Iris pigment epithelial cell (primary cell): ENCODE data around the gene NDRG3.

ENCODE experiments used
- DNase-seq: peaks from one replicate; pipeline ENCODE4 v3.0.0-alpha.2; 2011; ENCODE audit warnings: low read depth

The NDRG3 gene

GRCh38 chr20:36606158-36607066, 139.5 kb downstream of the NDRG3 start:
- DNase-seq: peak; percentile 58

DNA sequence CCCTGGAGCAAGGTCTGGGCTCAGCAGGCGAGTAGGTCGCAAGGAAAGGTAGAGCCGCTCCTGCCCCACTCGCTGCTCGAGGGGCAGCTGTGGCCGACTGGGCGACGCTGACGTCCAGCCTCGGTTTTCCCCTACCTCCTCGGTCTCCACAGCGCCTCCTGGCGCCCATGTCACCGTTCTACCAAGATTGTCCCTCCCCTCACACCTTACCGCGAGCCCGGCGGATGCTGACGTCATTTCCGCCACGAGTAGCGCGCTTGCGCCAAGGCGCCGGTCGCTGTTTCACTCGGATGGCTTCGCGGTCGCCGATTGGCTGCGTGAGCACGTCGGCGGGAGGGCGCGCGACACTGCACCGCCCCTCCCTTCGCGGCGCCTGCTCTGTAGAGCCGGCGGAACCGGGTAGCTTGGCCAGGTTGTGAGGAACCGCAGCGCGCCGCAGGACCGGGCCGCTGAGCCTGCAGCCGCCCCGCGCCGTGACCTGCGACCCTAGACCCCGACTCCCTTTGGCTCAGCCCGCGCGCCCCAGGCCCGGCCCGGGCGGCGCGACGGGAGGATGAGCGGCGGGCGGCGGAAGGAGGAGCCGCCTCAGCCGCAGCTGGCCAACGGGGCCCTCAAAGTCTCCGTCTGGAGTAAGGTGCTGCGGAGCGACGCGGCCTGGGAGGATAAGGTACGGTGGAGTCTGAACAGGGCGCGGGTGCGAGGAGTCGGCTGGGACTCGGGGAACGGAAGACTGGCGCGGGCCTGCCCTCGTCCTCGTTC, 140.3 kb downstream of the NDRG3 start, which contains the start of gene RAB5IF:
TSS of gene RAB5IF (plus strand) at position 381 of the 759 bp plus-strand sequence. CDS start at position 554, 173 bp downstream.
- DNase-seq: peak; percentile 98

GRCh38 chr20:36604952-36605398, 140.9 kb downstream of the NDRG3 start:
- no peak for DNase-seq
